GM21526 (cell line): Measurements from ENCODE around the gene UBE3C.
A peak's percentile ranks its signal among the peaks of the same experiment; 100 is the strongest.
"Not testable (repeated sequence)": the region's sequence is repeated elsewhere in the genome, so short reads cannot be mapped to it uniquely, and the experiment has no call there.

ENCODE experiments used
- ATAC-seq: cut with Tn5 transposase; IDR thresholded peaks from one replicate; pipeline ENCODE4 v1.9.1; 2021; ENCODE audit warnings: moderate library complexity; ENCODE audit not compliant: unreplicated experiment, low FRiP score

The UBE3C gene

GRCh38 chr7:157129907-157130460, 8.7 kb upstream of the UBE3C start:
- no peak for ATAC-seq

DNA sequence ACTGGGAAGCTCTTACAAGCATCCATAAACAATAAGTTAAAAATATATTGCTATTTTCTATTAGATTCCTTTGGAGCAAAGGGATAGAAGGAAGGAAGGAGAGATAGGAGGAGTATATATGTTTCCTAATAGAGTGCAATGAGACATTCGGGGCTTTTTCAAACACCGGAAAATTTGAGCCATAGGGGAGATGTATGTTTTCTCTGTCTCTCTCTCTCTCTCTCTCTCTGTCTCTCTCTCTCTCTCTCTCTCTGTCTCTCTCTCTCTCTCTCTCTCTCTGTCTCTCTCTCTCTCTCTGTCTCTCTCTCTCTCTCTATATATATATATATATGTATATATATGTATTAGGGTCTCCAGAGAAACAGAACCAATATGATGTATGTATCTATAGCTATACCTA, 7.9 kb upstream of the UBE3C start:
- not testable (repeated sequence) for ATAC-seq

GRCh38 chr7:157132796-157133195, 5.9 kb upstream of the UBE3C start:
- no peak for ATAC-seq

GRCh38 chr7:157133304-157133703, 5.4 kb upstream of the UBE3C start:
- no peak for ATAC-seq

DNA sequence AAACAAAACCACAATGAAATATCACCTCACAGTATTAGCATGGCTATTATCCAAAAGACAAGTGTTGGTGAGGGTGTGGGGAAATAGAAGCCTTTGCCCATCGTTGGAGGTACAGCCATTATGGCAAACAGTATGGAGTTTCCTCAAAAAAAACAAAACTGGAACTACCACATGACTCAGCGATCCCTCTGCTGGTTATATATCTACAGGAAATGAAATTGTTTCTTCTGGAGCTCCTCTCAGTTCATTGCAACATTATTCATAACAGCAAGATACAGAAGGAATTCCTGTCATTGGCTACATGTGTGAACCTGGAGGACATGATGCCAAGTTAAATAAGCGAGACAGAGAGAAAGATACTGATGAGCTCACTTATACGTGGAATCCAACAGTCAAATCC, 2.4 kb upstream of the UBE3C start:
- no peak for ATAC-seq

DNA sequence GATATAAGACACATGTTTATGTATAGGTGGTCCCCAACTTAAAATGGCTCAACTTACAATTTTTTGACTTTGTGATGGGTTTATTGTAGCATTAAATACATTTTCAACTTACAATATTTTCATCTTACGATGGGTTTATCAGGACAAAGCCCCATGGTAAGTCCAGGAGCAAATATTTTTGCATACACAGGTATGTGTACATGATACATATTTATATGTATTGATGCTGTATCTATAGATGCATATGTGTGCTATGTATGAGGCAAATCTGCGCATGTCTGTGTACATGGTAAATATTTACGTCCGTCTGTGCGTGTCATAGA, 664 bp upstream of the UBE3C start:
- ATAC-seq = no peak

GRCh38 chr7:157139111-157139809, 534 bp downstream of the UBE3C start:
- peak; percentile 49 for ATAC-seq

- ATAC-seq = no peak
These were observed 1.2 kb downstream of the UBE3C start for GRCh38 chr7:157139810-157140510.

GRCh38 chr7:157140511-157140905, 1.8 kb downstream of the UBE3C start:
- no peak for ATAC-seq

- ATAC-seq = no peak
These were observed 2.9 kb downstream of the UBE3C start for GRCh38 chr7:157141525-157142060.

DNA sequence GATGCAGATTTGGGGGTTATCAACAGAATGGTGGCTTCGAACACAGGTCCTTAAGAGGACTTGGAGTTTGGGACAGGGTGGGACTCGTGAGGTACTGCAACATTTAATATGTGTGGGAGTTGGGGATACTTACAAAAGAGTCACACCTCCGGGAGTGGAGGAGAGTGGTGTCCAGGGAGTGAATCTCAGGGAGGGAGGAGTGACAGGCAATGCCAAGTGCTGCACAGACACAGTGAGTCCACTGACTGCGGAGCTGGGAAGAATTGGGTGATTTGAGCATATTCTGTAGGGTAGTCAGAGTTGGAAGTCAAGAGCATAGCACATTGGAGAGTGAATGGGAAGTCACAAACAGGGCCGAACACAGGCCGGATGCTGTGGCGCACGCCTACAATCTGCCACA, 5.1 kb downstream of the UBE3C start:
- ATAC-seq = no peak

- ATAC-seq = no peak
These were observed 10.6 kb downstream of the UBE3C start for GRCh38 chr7:157149317-157149716.

- no peak for ATAC-seq
These were observed 12.2 kb downstream of the UBE3C start for GRCh38 chr7:157150882-157151281.

- ATAC-seq = no peak
These were observed 13.1 kb downstream of the UBE3C start for GRCh38 chr7:157151626-157152339.

- ATAC-seq = no peak
These were observed 13.7 kb downstream of the UBE3C start for GRCh38 chr7:157152391-157152937.

GRCh38 chr7:157153260-157153659, 14.5 kb downstream of the UBE3C start:
- no peak for ATAC-seq

- ATAC-seq = no peak
These were observed 17.2 kb downstream of the UBE3C start for GRCh38 chr7:157155959-157156358.

DNA sequence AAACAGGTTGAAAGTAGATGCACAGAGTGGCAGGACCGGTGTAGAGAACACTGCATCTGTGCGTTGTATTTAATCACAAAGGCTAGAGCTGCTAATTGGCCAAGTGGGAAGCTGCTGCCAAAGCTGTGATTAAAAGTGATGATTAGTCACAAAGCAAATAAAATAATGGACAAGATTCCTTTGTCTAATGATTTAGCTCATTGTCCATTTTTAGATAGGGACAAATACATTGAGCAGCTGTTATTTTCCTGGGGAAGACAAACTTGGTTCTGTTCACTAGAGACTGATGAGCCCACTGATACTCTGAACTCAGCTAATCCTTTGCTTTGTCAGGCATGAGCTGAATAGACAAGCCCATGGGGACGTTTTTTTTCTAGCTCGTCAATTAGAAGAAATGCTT, 19.7 kb downstream of the UBE3C start:
- ATAC-seq = no peak

GRCh38 chr7:157159537-157159936, 20.8 kb downstream of the UBE3C start:
- not testable (repeated sequence) for ATAC-seq

- no peak for ATAC-seq
These were observed 21.7 kb downstream of the UBE3C start for GRCh38 chr7:157160433-157160832.

DNA sequence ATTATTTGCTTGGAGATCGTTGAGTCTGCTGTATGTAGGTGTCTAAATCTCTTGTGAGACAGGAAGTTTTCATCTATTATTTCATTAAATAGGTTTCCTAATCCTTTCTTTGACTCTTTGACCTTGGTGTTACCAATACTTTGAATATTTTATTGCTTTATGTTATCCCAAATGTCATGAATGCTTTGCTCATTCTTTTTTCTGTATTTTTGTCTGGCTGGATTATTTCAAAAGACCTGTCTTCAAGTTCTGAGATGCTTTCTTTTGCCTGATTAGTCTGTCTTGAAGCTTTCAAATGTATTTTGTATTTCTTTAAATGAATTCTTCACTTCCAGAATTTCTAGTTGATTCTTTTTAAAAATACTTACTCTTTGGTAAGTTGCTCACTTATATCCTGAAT, 27.3 kb downstream of the UBE3C start:
- ATAC-seq = no peak
